GM12878 (cell line): Measurements from ENCODE around the gene XAB2. TPM values are rescaled to one million over a fixed set of nuclear protein-coding genes. Genes with fewer than 3 reads are reported as not detected.
A peak's percentile ranks its signal among the peaks of the same experiment; 100 is the strongest.

Source experiments
- ASH2L ChIP-seq: fragments of 300-600, 200-600 bp; sonication (generic); IDR thresholded peaks from 2 replicates; pipeline ENCODE4 v1.6.1; 2017; ENCODE audit warnings: low read depth, mild to moderate bottlenecking, borderline replicate concordance
- BHLHE40 ChIP-seq, 2 experiments: fragments of 450-650 bp in 1 of 2; IDR thresholded peaks; 2 replicates each; pipeline ENCODE4 v1.6.1; 2011 to 2017; ENCODE audit warnings: low read depth in 2 of 2, borderline replicate concordance in 1 of 2, improper control_type of control experiment in 1 of 2, low read length in 1 of 2, mild to moderate bottlenecking in 1 of 2
- CHD2 ChIP-seq: IDR thresholded peaks from 2 replicates; pipeline ENCODE4 v1.6.1; 2011; ENCODE audit warnings: low read depth, low read length, improper control_type of control experiment, borderline replicate concordance
- EED ChIP-seq: sonication (generic); IDR thresholded peaks from 2 replicates; pipeline ENCODE4 v1.6.1; 2016; ENCODE audit warnings: antibody characterized with exemption, low read depth
- GATAD2B ChIP-seq: fragments of 450-650 bp; conservative IDR thresholded peaks from 2 replicates; pipeline ENCODE4 v1.6.1; 2017; ENCODE audit warnings: low read depth, mild to moderate bottlenecking, moderate library complexity
- HDAC2 ChIP-seq: fragments of 200-600 bp; sonication (generic); IDR thresholded peaks from 2 replicates; pipeline ENCODE4 v1.6.1; 2017
- HDGF ChIP-seq: fragments of 450-650 bp; IDR thresholded peaks from 2 replicates; pipeline ENCODE4 v1.6.1; 2016; ENCODE audit warnings: antibody characterized with exemption
- IRF5 ChIP-seq: fragments of 450-650 bp; IDR thresholded peaks from 2 replicates; pipeline ENCODE4 v1.6.1; 2017; ENCODE audit warnings: borderline replicate concordance
- KDM1A ChIP-seq: fragments of 200-600 bp; sonication (generic); IDR thresholded peaks from 2 replicates; pipeline ENCODE4 v1.6.1; 2016; ENCODE audit warnings: borderline replicate concordance
- LARP7 ChIP-seq: fragments of 450-650 bp; IDR thresholded peaks from 2 replicates; pipeline ENCODE4 v1.6.1; 2017; ENCODE audit warnings: mild to moderate bottlenecking
- PAX8 ChIP-seq: fragments of 450-650 bp; IDR thresholded peaks from 2 replicates; pipeline ENCODE4 v1.6.1; 2017; ENCODE audit warnings: mild to moderate bottlenecking, moderate library complexity
- PML ChIP-seq: IDR thresholded peaks from 2 replicates; pipeline ENCODE4 v1.6.1; 2012; ENCODE audit warnings: low read length, inconsistent platforms
- RAD51 ChIP-seq: fragments of 450-650 bp; IDR thresholded peaks from 2 replicates; pipeline ENCODE4 v1.6.1; 2016; ENCODE audit warnings: moderate library complexity, mild to moderate bottlenecking, inconsistent platforms
- RB1 ChIP-seq: fragments of 450-650 bp; formaldehyde crosslinking; IDR thresholded peaks from 2 replicates; pipeline ENCODE4 v1.6.1; 2017; ENCODE audit warnings: mild to moderate bottlenecking, borderline replicate concordance
- RBBP5 ChIP-seq: fragments of 200-600 bp; sonication (generic); conservative IDR thresholded peaks from 2 replicates; pipeline ENCODE4 v1.6.1; 2016
- RELA ChIP-seq: fragments of 450-650 bp; IDR thresholded peaks from 2 replicates; pipeline ENCODE4 v1.8.0; 2014; ENCODE audit warnings: borderline replicate concordance; ENCODE audit not compliant: partially characterized antibody
- REST ChIP-seq: IDR thresholded peaks from 2 replicates; pipeline ENCODE4 v1.6.1; 2012; ENCODE audit warnings: mild to moderate bottlenecking, low read depth, low read length
- SIX5 ChIP-seq: IDR thresholded peaks from 2 replicates; pipeline ENCODE4 v1.6.1; 2011; ENCODE audit warnings: mild to moderate bottlenecking, low read depth, low read length, moderate library complexity; ENCODE audit not compliant: severe bottlenecking
- SMC3 ChIP-seq: IDR thresholded peaks from 2 replicates; pipeline ENCODE4 v1.6.1; 2011; ENCODE audit warnings: low read length, improper control_type of control experiment, borderline replicate concordance
- SPI1 ChIP-seq: IDR thresholded peaks from 2 replicates; pipeline ENCODE4 v1.6.1; 2011; ENCODE audit warnings: low read depth, mild to moderate bottlenecking, low read length, moderate library complexity, borderline replicate concordance; ENCODE audit not compliant: insufficient read depth
- TARDBP ChIP-seq: IDR thresholded peaks from 2 replicates; pipeline ENCODE4 v1.6.1; 2016; ENCODE audit warnings: borderline replicate concordance
- TCF12 ChIP-seq: IDR thresholded peaks from 2 replicates; pipeline ENCODE4 v1.6.1; 2011; ENCODE audit warnings: low read depth, mild to moderate bottlenecking, low read length
- WRNIP1 ChIP-seq: IDR thresholded peaks from 2 replicates; pipeline ENCODE4 v1.6.1; 2011; ENCODE audit warnings: low read depth, low read length, improper control_type of control experiment, borderline replicate concordance
- polyA plus RNA-seq, 11 experiments: library from polyadenylated mRNA; depleted of rRNA in 4 of 11; unstranded in 6 of 11; stranded (reverse) in 5 of 11; fragments of >200 nt; fragmentation: Nextera tagmentation in 4 of 11; fragmentation: Illumina TruSeq in 1 of 11; extraction: Ambion mirVana in 4 of 11; extraction: Trizol in 1 of 11; gene quantifications; 1 replicate in 1 of 11; 2 replicates in 10 of 11; pipeline versions ENCODE4 v1.2.1 to v1.2.3, GENCODE V29; 2011 to 2016; ENCODE audit warnings: inconsistent platforms in 2 of 11, missing spikeins in 2 of 11, low read depth in 1 of 11
- total RNA-seq, 4 experiments: library from RNA; depleted of rRNA in 3 of 4; stranded (reverse); fragments of >200 nt in 3 of 4; fragmentation: Illumina TruSeq in 1 of 4; extraction: Trizol in 1 of 4; gene quantifications; 2 replicates each; pipeline versions ENCODE4 v1.2.1 to v1.2.3, GENCODE V29; 2013 to 2021
- TF ChIP-seq, protein P1 (sequence below): fragments of 450-650 bp; IDR thresholded peaks from 2 replicates; pipeline ENCODE4 v1.6.1; 2016; ENCODE audit warnings: mild to moderate bottlenecking
- TF ChIP-seq, protein P2 (sequence below): fragments of 450-650 bp; conservative IDR thresholded peaks from 2 replicates; pipeline ENCODE4 v1.6.1; 2017; ENCODE audit warnings: mild to moderate bottlenecking, moderate library complexity

The XAB2 gene
- total and polyA plus RNA-seq, 10 of the 15 experiments (the other 5 are each of a cell fraction or from before 2014, with no cell fraction given): 0.34 to 45.1 (median 18.8) TPM

DNA sequence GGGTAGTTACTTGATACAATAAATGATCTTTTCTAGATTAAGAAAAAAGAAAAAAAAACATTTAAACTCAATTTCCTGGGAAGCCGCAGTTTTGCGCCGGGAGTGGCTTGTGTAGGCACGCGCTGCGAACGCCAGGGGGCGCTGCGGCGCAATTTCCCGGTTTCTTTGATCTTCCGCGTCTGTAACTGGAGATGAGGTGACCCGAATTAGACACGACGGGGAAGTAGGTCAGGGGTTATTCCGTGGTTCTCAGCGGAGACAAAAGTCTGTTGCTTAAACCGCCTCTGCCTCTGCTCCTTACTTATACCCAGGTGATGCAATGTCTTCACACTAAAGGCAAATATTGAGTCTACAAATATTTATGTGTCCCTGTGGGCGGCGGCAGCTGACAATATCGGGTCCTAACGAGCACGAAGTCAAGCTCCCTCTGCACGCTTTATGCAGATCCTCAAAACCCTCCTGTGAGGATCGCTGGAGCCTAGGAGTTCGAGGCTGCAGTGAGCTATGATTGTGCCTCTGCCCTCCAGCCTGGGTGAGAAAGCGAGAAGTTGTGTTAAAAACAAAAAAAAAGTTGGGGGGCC is 22.8 kb upstream of the XAB2 start (continued):
- 0 out of 2 replicates have a peak, but pooled peaks have one; percentile 45 for TF ChIP-seq RB1
- no peak for TF ChIP-seq TCF12
- TF ChIP-seq HDGF: no peak
- TF ChIP-seq RBBP5: no peak
- TF ChIP-seq GATAD2B: no peak
- no peak for TF ChIP-seq KDM1A
- peak; percentile 27 to 46; a peak in 1 of 4 replicates for TF ChIP-seq BHLHE40 (IDR thresholded peaks at IDR 0.05; ENCODE audit: borderline replicate concordance in 1 of 2, low read depth in 2 of 2, low read length in 1 of 2)
- peak; percentile 89 for TF ChIP-seq SMC3
- TF ChIP-seq RAD51: no peak
- TF ChIP-seq PAX8: no peak
- TF ChIP-seq TARDBP: no peak
- TF ChIP-seq, protein P1, sequence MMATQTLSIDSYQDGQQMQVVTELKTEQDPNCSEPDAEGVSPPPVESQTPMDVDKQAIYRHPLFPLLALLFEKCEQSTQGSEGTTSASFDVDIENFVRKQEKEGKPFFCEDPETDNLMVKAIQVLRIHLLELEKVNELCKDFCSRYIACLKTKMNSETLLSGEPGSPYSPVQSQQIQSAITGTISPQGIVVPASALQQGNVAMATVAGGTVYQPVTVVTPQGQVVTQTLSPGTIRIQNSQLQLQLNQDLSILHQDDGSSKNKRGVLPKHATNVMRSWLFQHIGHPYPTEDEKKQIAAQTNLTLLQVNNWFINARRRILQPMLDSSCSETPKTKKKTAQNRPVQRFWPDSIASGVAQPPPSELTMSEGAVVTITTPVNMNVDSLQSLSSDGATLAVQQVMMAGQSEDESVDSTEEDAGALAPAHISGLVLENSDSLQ: no peak; the same call in 1 of the 2 replicates
- TF ChIP-seq ASH2L: no peak
- TF ChIP-seq LARP7: no peak
- TF ChIP-seq WRNIP1: no peak
- no peak for TF ChIP-seq RELA
- TF ChIP-seq IRF5: no peak
- TF ChIP-seq CHD2: no peak
- TF ChIP-seq REST: no peak
- no peak for TF ChIP-seq SPI1
- TF ChIP-seq HDAC2: no peak
- TF ChIP-seq EED: 0 out of 2 replicates have a peak, but pooled peaks have one; percentile 31
- TF ChIP-seq PML: no peak
- TF ChIP-seq, protein P2, sequence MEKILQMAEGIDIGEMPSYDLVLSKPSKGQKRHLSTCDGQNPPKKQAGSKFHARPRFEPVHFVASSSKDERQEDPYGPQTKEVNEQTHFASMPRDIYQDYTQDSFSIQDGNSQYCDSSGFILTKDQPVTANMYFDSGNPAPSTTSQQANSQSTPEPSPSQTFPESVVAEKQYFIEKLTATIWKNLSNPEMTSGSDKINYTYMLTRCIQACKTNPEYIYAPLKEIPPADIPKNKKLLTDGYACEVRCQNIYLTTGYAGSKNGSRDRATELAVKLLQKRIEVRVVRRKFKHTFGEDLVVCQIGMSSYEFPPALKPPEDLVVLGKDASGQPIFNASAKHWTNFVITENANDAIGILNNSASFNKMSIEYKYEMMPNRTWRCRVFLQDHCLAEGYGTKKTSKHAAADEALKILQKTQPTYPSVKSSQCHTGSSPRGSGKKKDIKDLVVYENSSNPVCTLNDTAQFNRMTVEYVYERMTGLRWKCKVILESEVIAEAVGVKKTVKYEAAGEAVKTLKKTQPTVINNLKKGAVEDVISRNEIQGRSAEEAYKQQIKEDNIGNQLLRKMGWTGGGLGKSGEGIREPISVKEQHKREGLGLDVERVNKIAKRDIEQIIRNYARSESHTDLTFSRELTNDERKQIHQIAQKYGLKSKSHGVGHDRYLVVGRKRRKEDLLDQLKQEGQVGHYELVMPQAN: no peak
- TF ChIP-seq SIX5: no peak
